ENCODE data around the gene SCN1A. TPM values are rescaled to one million over a fixed set of nuclear protein-coding genes. Genes with fewer than 3 reads are reported as not detected.

SCN1A gene
- total RNA-seq, 1 experiment from 2014 or later: 1.6 TPM

DNA sequence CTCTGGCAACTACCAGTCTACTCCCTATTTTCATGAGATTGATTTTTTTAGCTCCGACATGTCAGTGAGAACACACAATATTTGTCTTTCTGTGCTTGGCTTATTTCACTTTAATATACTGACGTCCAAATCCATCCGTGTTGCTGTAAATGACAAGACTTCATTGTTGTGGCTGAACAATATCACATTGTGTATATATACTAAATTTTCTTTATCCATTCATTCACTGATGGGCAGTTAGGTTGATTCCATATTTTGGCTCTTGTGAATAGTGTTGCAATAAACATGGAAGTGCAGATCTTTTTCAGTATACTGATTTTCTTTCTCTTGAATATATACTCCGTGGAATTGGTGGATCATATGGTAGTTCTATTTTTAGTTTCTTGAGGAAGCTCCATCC lies 168.4 kb downstream of the SCN1A start (continued):
- TF ChIP-seq, protein P1, sequence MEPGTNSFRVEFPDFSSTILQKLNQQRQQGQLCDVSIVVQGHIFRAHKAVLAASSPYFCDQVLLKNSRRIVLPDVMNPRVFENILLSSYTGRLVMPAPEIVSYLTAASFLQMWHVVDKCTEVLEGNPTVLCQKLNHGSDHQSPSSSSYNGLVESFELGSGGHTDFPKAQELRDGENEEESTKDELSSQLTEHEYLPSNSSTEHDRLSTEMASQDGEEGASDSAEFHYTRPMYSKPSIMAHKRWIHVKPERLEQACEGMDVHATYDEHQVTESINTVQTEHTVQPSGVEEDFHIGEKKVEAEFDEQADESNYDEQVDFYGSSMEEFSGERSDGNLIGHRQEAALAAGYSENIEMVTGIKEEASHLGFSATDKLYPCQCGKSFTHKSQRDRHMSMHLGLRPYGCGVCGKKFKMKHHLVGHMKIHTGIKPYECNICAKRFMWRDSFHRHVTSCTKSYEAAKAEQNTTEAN (CRISPR knock-in tag; IDR thresholded peaks at IDR 0.05): no peak
- no peak for TF ChIP-seq IRF1 (CRISPR knock-in tag; IDR thresholded peaks at IDR 0.05)
- TF ChIP-seq GRHL2 (CRISPR knock-in tag; IDR thresholded peaks at IDR 0.05; ENCODE audit: insufficient replicate concordance, severe bottlenecking): no peak

GRCh38 chr2:165958313-165958960 lies 169.4 kb downstream of the SCN1A start:
- no peak for ATAC-seq
- DNase-seq (ENCODE audit: low spot score): no peak
- Mint-ChIP-seq H3K27me3 (ENCODE audit: low read depth) (no peaks in the 10 kb centered on the region), H3K4me3 (no peak overlapping the region), H3K4me1 (peaks cover 7% of the 10 kb centered on the region), H3K36me3 (no peaks in the 10 kb centered on the region; the same call in 1 of the 2 replicates), H3K27ac (no peak overlapping the region), H3K9me3 (peaks cover 6% of the 10 kb centered on the region)
- ChIA-PET POLR2A (no interaction called here), CTCF (no interaction called here)
- TF ChIP-seq IRF1 (CRISPR knock-in tag; IDR thresholded peaks at IDR 0.05): no peak
- TF ChIP-seq ZNF138 (CRISPR knock-in tag; conservative IDR thresholded peaks at IDR 0.05): no peak
- no peak for TF ChIP-seq MYBL2 (CRISPR knock-in tag; IDR thresholded peaks at IDR 0.05)
- TF ChIP-seq E2F4 (CRISPR knock-in tag; IDR thresholded peaks at IDR 0.05; ENCODE audit: borderline replicate concordance, low read depth): no peak
- no peak for TF ChIP-seq ESRRA (CRISPR knock-in tag; IDR thresholded peaks at IDR 0.05; ENCODE audit: borderline replicate concordance)
- no peak for TF ChIP-seq ZNF532 (CRISPR knock-in tag; IDR thresholded peaks at IDR 0.05; ENCODE audit: borderline replicate concordance)
- no peak for TF ChIP-seq CREB1 (CRISPR knock-in tag; IDR thresholded peaks at IDR 0.05)
- TF ChIP-seq, protein P2, sequence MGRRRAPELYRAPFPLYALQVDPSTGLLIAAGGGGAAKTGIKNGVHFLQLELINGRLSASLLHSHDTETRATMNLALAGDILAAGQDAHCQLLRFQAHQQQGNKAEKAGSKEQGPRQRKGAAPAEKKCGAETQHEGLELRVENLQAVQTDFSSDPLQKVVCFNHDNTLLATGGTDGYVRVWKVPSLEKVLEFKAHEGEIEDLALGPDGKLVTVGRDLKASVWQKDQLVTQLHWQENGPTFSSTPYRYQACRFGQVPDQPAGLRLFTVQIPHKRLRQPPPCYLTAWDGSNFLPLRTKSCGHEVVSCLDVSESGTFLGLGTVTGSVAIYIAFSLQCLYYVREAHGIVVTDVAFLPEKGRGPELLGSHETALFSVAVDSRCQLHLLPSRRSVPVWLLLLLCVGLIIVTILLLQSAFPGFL (CRISPR knock-in tag; IDR thresholded peaks at IDR 0.05; ENCODE audit: borderline replicate concordance): no peak
- TF ChIP-seq AR (CRISPR knock-in tag; IDR thresholded peaks at IDR 0.05): no peak
- TF ChIP-seq, protein P3, sequence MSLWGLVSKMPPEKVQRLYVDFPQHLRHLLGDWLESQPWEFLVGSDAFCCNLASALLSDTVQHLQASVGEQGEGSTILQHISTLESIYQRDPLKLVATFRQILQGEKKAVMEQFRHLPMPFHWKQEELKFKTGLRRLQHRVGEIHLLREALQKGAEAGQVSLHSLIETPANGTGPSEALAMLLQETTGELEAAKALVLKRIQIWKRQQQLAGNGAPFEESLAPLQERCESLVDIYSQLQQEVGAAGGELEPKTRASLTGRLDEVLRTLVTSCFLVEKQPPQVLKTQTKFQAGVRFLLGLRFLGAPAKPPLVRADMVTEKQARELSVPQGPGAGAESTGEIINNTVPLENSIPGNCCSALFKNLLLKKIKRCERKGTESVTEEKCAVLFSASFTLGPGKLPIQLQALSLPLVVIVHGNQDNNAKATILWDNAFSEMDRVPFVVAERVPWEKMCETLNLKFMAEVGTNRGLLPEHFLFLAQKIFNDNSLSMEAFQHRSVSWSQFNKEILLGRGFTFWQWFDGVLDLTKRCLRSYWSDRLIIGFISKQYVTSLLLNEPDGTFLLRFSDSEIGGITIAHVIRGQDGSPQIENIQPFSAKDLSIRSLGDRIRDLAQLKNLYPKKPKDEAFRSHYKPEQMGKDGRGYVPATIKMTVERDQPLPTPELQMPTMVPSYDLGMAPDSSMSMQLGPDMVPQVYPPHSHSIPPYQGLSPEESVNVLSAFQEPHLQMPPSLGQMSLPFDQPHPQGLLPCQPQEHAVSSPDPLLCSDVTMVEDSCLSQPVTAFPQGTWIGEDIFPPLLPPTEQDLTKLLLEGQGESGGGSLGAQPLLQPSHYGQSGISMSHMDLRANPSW (CRISPR knock-in tag; conservative IDR thresholded peaks at IDR 0.05; ENCODE audit: low read depth): no peak
- no peak for TF ChIP-seq KAT7 (CRISPR knock-in tag; IDR thresholded peaks at IDR 0.05; ENCODE audit: borderline replicate concordance)

Data from WTC11 (cell line).